ENCODE data around the gene MXD3. TPM values are rescaled to one million over a fixed set of nuclear protein-coding genes. Genes with fewer than 3 reads are reported as not detected.

MXD3 gene
- total RNA-seq, 1 donor from 2014 or later = 31.1 TPM

DNA sequence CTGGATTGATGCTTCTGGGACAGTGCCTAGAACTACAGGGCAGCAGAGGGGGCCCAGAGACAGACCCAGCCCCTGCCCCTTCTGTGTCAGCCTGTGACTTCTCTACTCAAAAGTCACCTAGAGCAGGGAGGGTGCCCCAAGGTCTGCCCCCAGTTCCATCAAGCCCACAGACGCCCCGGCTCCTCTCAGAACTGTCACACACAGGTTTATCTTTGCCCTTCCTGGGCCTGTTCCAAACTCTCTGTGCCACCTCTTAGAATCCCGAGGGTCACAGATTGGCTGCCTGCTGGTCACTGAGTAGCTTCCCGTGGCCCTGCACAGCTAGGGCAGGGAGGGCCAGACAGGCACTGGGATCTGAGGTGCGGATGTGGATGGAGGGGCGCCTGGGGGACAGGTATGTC, 47.8 kb upstream of the MXD3 start:
- DNase-seq (ENCODE audit: low spot score) = no peak
- H3K4me2 ChIP-seq = no peak overlapping the region
- H4K20me1 ChIP-seq (ENCODE audit: low read depth) = no peaks in the 10 kb centered on the region
- H3K27me3 ChIP-seq = peaks cover 25% of the 10 kb centered on the region
- H3K79me2 ChIP-seq (ENCODE audit: low read depth) = no peaks in the 10 kb centered on the region
- no peak overlapping the region for H3K9ac ChIP-seq
- Mint-ChIP-seq H3K4me3 (no peak overlapping the region), H3K9me3 (peaks cover 2% of the 10 kb centered on the region), H3K4me1 (peaks cover 46% of the 10 kb centered on the region), H3K27ac (peak overlapping the region; percentile 78), H3K27me3 (ENCODE audit: insufficient read depth, low read depth) (peaks cover 21% of the 10 kb centered on the region), H3K36me3 (no peaks in the 10 kb centered on the region)
- H3K36me3 ChIP-seq = no peaks in the 10 kb centered on the region
- H3K4me3 ChIP-seq = no peak overlapping the region
- peaks cover 6% of the 10 kb centered on the region for H3K4me1 ChIP-seq
- no peak overlapping the region for H2AFZ ChIP-seq (replicated peaks)
- H3K9me3 ChIP-seq (ENCODE audit: low read depth) = no peaks in the 10 kb centered on the region
- no peak overlapping the region for H3K27ac ChIP-seq
- H3F3A ChIP-seq (ENCODE audit: low read depth) = peaks cover 10% of the 10 kb centered on the region
- TF ChIP-seq, protein P1, sequence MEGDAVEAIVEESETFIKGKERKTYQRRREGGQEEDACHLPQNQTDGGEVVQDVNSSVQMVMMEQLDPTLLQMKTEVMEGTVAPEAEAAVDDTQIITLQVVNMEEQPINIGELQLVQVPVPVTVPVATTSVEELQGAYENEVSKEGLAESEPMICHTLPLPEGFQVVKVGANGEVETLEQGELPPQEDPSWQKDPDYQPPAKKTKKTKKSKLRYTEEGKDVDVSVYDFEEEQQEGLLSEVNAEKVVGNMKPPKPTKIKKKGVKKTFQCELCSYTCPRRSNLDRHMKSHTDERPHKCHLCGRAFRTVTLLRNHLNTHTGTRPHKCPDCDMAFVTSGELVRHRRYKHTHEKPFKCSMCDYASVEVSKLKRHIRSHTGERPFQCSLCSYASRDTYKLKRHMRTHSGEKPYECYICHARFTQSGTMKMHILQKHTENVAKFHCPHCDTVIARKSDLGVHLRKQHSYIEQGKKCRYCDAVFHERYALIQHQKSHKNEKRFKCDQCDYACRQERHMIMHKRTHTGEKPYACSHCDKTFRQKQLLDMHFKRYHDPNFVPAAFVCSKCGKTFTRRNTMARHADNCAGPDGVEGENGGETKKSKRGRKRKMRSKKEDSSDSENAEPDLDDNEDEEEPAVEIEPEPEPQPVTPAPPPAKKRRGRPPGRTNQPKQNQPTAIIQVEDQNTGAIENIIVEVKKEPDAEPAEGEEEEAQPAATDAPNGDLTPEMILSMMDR (IDR thresholded peaks at IDR 0.05) = no peak
- TF ChIP-seq EZH2 (IDR thresholded peaks at IDR 0.05) = no peak
- TF ChIP-seq EZH2phosphoT487 (IDR thresholded peaks at IDR 0.05) = no peak

DNA sequence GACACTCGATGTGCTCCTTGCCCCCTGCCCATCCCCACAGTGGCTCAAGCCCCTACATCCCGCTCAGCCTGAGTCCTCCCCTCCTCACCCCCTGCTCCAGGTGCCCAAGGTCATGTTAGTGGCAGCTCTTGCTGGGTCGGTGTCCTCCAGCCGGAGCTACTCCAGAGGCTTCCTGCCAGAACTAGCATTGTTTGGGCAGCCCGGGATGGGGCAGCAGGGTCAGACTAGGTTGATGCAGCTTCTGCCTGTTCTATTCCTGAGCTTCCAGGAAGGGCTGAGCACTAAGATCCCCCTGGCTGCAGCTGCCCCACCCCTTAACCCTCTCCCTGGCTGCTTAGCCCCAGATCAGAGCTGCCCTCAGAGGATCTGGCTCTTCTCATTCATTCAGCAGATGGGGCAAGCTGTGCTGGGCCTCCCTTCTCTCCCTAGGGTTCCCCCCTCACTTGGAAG, 46.7 kb upstream of the MXD3 start:
- no peak for TF ChIP-seq EZH2 (IDR thresholded peaks at IDR 0.05)
- no peak for TF ChIP-seq EZH2phosphoT487 (IDR thresholded peaks at IDR 0.05)
- TF ChIP-seq, protein P1 (IDR thresholded peaks at IDR 0.05) = no peak
- peaks cover 2% of the 10 kb centered on the region for H3K9me3 Mint-ChIP-seq
- peaks cover 21% of the 10 kb centered on the region for H3K27me3 ChIP-seq
- no peaks in the 10 kb centered on the region for H3K36me3 Mint-ChIP-seq
- no peak overlapping the region for H3K4me3 ChIP-seq
- no peak overlapping the region for H2AFZ ChIP-seq (replicated peaks)
- no peaks in the 10 kb centered on the region for H3K36me3 ChIP-seq
- H3K4me1 Mint-ChIP-seq = peaks cover 37% of the 10 kb centered on the region
- peak overlapping the region; percentile 48 for H3K4me3 Mint-ChIP-seq
- H3F3A ChIP-seq (ENCODE audit: low read depth) = peaks cover 10% of the 10 kb centered on the region
- H3K9me3 ChIP-seq (ENCODE audit: low read depth) = no peaks in the 10 kb centered on the region
- H3K4me1 ChIP-seq = peaks cover 6% of the 10 kb centered on the region
- H3K27ac Mint-ChIP-seq = peak overlapping the region; percentile 78
- no peak for DNase-seq (ENCODE audit: low spot score)
- no peaks in the 10 kb centered on the region for H4K20me1 ChIP-seq (ENCODE audit: low read depth)
- H3K4me2 ChIP-seq = no peak overlapping the region
- H3K27ac ChIP-seq = no peak overlapping the region
- H3K27me3 Mint-ChIP-seq (ENCODE audit: insufficient read depth, low read depth) = peaks cover 23% of the 10 kb centered on the region
- H3K9ac ChIP-seq = no peak overlapping the region
- no peaks in the 10 kb centered on the region for H3K79me2 ChIP-seq (ENCODE audit: low read depth)

DNA sequence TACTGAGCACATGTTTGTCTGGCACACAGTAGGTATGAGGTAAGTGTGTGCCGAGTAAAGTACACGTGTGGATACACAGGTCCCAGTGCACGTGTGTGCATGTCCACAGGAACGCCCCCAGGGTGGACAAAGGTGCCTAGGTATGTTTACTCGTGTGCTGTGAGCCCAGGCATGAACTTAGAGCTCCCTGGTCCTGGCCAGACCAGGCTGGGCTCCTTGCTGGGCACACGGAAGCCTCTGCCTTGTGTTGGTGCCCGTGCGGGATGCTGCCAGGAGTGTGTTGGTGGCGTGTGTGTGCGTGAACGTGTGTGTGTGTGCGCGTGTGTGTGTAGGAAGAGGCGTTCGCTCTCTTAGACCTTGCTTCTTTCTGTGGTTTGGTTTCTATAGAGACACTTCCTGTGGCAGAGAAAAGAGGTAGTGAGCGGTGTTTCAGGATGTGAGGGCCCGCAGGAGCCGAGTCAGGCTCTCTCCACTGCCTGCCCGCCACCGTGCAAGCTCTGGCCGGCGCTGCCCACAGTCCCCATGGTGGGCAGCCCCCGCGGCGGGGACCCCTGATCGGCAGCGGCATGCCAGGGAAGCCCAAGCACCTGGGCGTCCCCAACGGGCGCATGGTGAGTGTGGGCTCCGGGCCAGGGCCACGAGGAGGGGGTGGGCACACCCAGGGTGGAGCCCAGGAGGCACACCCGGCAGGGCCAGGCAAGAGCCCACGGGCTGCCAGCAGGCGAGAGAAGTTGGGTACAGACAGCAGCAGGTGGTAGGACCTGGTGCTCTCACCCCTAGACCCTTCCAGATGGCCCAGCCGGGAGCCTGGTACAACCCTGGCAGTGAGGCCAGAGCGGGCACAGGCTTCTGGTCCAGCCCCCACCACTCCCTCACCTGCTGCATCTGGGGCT, 46.0 kb upstream of the MXD3 start, which contains the start of gene RGS14:
Gene RGS14 (plus strand): TSS at position 466 of the 893 bp plus-strand sequence. CDS start 101 bp downstream, at position 567.
- peaks cover 33% of the 10 kb centered on the region for H3K4me1 Mint-ChIP-seq
- Histone ChIP-seq H3F3A (ENCODE audit: low read depth) (peaks cover 9% of the 10 kb centered on the region), H2AFZ (replicated peaks) (no peak within 1 kb of the TSS), H3K79me2 (ENCODE audit: low read depth) (no peaks in the 10 kb centered on the region), H3K4me2 (no peak within 1 kb of the TSS), H3K27ac (no peak within 1 kb of the TSS), H3K4me1 (peaks cover 5% of the 10 kb centered on the region), H3K27me3 (peaks cover 18% of the 10 kb centered on the region), H3K9ac (no peak within 1 kb of the TSS), H3K4me3 (no peak within 1 kb of the TSS), H3K36me3 (no peaks in the 10 kb centered on the region), H3K9me3 (ENCODE audit: low read depth) (no peaks in the 10 kb centered on the region), H4K20me1 (ENCODE audit: low read depth) (no peaks in the 10 kb centered on the region)
- no peak for DNase-seq (ENCODE audit: low spot score)
- H3K4me3 Mint-ChIP-seq = peak within 1 kb of the TSS; percentile 51
- H3K27ac Mint-ChIP-seq = peak within 1 kb of the TSS; percentile 78
- H3K9me3 Mint-ChIP-seq = peaks cover 2% of the 10 kb centered on the region
- H3K27me3 Mint-ChIP-seq (ENCODE audit: insufficient read depth, low read depth) = peaks cover 25% of the 10 kb centered on the region
- TF ChIP-seq EZH2phosphoT487 (IDR thresholded peaks at IDR 0.05) = no peak
- TF ChIP-seq, protein P1 (IDR thresholded peaks at IDR 0.05) = no peak
- TF ChIP-seq EZH2 (IDR thresholded peaks at IDR 0.05) = no peak
- H3K36me3 Mint-ChIP-seq = no peaks in the 10 kb centered on the region

Data from neural progenitor cell (in vitro differentiated cells).